ENCODE measurements around the gene CLN3. TPM values are rescaled to one million over a fixed set of nuclear protein-coding genes. Genes with fewer than 3 reads are reported as not detected.
A peak's percentile ranks its signal among the peaks of the same experiment; 100 is the strongest.

Gene CLN3
- total and polyA plus RNA-seq, 2 of the 13 experiments (the other 11 are each of a cell fraction or from before 2014, with no cell fraction given), result 23.4 to 46.8 TPM

DNA sequence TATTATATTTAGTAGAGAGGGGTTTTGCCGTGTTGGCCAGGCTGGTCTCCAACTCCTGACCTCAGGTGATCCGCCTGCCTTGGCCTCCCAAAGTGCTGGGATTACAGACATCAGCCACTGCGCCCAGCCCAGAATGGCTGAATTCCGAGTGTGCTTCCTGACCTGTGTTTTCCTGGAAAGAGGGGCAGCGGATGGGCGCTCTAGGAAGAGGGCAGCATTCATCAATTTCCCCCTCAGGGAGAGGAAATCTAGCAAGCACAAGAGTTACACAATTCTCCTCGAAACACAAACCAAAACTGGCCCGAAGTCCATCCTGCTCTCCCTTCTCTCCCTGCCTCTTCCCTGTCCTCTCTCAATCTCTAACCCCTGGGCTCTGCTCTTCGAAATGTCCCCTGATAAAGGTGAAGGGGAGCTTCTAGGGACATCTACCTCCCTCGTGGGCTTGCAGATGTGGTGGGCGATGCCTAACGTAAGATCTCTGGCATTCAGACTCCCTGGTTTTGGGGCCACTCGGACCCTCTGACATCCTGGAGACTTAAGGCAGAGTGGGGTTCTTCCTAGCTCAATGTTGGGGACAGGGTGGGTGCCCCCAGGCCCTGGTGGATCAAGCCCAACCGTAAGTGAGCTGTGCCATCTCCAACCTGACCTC is 13.7 kb upstream of the CLN3 start (continued):
- TF ChIP-seq, protein P1, sequence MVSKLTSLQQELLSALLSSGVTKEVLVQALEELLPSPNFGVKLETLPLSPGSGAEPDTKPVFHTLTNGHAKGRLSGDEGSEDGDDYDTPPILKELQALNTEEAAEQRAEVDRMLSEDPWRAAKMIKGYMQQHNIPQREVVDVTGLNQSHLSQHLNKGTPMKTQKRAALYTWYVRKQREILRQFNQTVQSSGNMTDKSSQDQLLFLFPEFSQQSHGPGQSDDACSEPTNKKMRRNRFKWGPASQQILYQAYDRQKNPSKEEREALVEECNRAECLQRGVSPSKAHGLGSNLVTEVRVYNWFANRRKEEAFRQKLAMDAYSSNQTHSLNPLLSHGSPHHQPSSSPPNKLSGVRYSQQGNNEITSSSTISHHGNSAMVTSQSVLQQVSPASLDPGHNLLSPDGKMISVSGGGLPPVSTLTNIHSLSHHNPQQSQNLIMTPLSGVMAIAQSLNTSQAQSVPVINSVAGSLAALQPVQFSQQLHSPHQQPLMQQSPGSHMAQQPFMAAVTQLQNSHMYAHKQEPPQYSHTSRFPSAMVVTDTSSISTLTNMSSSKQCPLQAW (CRISPR knock-in tag; IDR thresholded peaks at IDR 0.05), result peak; percentile 25; the same call in 1 of the 2 replicates
- TF ChIP-seq KDM4B (CRISPR knock-in tag; IDR thresholded peaks at IDR 0.05), result no peak
- TF ChIP-seq ZSCAN20 (CRISPR knock-in tag; IDR thresholded peaks at IDR 0.05; ENCODE audit: borderline replicate concordance), result no peak
- no peak for TF ChIP-seq RELA (CRISPR knock-in tag; IDR thresholded peaks at IDR 0.05)
- TF ChIP-seq ZNF879 (CRISPR knock-in tag; IDR thresholded peaks at IDR 0.05), result no peak
- no peak for TF ChIP-seq TBP (CRISPR knock-in tag; IDR thresholded peaks at IDR 0.05)
- TF ChIP-seq SNAPC5 (CRISPR knock-in tag; IDR thresholded peaks at IDR 0.05; ENCODE audit: borderline replicate concordance), result no peak
- no peak for TF ChIP-seq ZNF501 (CRISPR knock-in tag; IDR thresholded peaks at IDR 0.05)
- TF ChIP-seq NCOA1 (CRISPR knock-in tag; IDR thresholded peaks at IDR 0.05), result no peak
- no peak for TF ChIP-seq EZH2 (conservative IDR thresholded peaks at IDR 0.05; ENCODE audit: low read depth, low read length)
- no peak for TF ChIP-seq GLI4 (CRISPR knock-in tag; IDR thresholded peaks at IDR 0.05; ENCODE audit: borderline replicate concordance)
- TF ChIP-seq GABPA (IDR thresholded peaks at IDR 0.05; ENCODE audit: low read depth, low read length), result no peak
- no peak for TF ChIP-seq GABPA (CRISPR knock-in tag; IDR thresholded peaks at IDR 0.05; ENCODE audit: low read depth)
- peak; percentile 68; the same call in 1 of the 2 replicates for TF ChIP-seq ZNF788 (CRISPR knock-in tag; IDR thresholded peaks at IDR 0.05; ENCODE audit: borderline replicate concordance)
- TF ChIP-seq ZNF841 (CRISPR knock-in tag; IDR thresholded peaks at IDR 0.05; ENCODE audit: borderline replicate concordance), result no peak
- 0 out of 2 replicates have a peak, but pooled peaks have one; percentile 31 for TF ChIP-seq ONECUT2 (CRISPR knock-in tag; IDR thresholded peaks at IDR 0.05)
- no peak for TF ChIP-seq JUNB (CRISPR knock-in tag; IDR thresholded peaks at IDR 0.05; ENCODE audit: borderline replicate concordance)
- TF ChIP-seq, protein P2, sequence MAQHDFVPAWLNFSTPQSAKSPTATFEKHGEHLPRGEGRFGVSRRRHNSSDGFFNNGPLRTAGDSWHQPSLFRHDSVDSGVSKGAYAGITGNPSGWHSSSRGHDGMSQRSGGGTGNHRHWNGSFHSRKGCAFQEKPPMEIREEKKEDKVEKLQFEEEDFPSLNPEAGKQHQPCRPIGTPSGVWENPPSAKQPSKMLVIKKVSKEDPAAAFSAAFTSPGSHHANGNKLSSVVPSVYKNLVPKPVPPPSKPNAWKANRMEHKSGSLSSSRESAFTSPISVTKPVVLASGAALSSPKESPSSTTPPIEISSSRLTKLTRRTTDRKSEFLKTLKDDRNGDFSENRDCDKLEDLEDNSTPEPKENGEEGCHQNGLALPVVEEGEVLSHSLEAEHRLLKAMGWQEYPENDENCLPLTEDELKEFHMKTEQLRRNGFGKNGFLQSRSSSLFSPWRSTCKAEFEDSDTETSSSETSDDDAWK (CRISPR knock-in tag; IDR thresholded peaks at IDR 0.05), result no peak
- TF ChIP-seq ZNF235 (CRISPR knock-in tag; IDR thresholded peaks at IDR 0.05; ENCODE audit: borderline replicate concordance), result no peak
- no peak for TF ChIP-seq SRSF9 (IDR thresholded peaks at IDR 0.05; ENCODE audit: borderline replicate concordance, insufficient read depth, low read depth, low read length, poor library complexity, severe bottlenecking)
- TF ChIP-seq, protein P3, sequence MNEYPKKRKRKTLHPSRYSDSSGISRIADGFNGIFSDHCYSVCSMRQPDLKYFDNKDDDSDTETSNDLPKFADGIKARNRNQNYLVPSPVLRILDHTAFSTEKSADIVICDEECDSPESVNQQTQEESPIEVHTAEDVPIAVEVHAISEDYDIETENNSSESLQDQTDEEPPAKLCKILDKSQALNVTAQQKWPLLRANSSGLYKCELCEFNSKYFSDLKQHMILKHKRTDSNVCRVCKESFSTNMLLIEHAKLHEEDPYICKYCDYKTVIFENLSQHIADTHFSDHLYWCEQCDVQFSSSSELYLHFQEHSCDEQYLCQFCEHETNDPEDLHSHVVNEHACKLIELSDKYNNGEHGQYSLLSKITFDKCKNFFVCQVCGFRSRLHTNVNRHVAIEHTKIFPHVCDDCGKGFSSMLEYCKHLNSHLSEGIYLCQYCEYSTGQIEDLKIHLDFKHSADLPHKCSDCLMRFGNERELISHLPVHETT (CRISPR knock-in tag; conservative IDR thresholded peaks at IDR 0.05), result no peak
- TF ChIP-seq, protein P4, sequence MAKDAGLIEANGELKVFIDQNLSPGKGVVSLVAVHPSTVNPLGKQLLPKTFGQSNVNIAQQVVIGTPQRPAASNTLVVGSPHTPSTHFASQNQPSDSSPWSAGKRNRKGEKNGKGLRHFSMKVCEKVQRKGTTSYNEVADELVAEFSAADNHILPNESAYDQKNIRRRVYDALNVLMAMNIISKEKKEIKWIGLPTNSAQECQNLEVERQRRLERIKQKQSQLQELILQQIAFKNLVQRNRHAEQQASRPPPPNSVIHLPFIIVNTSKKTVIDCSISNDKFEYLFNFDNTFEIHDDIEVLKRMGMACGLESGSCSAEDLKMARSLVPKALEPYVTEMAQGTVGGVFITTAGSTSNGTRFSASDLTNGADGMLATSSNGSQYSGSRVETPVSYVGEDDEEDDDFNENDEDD (CRISPR knock-in tag; IDR thresholded peaks at IDR 0.05; ENCODE audit: borderline replicate concordance), result peak; percentile 28; the same call in 1 of the 2 replicates

All from HepG2 (cell line).